HepG2 (cell line): Measurements from ENCODE around the gene DBNDD2. TPM values are rescaled to one million over a fixed set of nuclear protein-coding genes. Genes with fewer than 3 reads are reported as not detected.
A peak's percentile ranks its signal among the peaks of the same experiment; 100 is the strongest.

Experiments used
- ATAC-seq: fragments of 200-7000 bp; cut with Tn5 transposase; 3 replicates; pipeline ENCODE4 v1.9.1; 2020; ENCODE audit warnings: mild to moderate bottlenecking, moderate library complexity
- BruUV-seq: library from RNA; stranded (reverse); fragments of 400-500 nt; replicated peaks from 2 replicates; lab custom pipeline; 2021; lab: Mats Ljungman, UMichigan
- CTCF ChIA-PET: fragments of 300-600 bp; formaldehyde crosslinking; extraction: SDS; loops from one replicate; lab custom pipeline; 2021; ENCODE audit warnings: low total read pairs, inconsistent platforms, low intra/inter-chr PET ratio; lab: Yijun Ruan, JAX
- POLR2A ChIA-PET: fragments of 350-600 bp; sonication (Branson Sonifier 250); formaldehyde crosslinking; loops from one replicate; lab custom pipeline; 2020; ENCODE audit warnings: antibody characterized with exemption, inconsistent platforms; lab: Yijun Ruan, JAX
- DNase-seq: peaks from one replicate; pipeline ENCODE4 v3.0.0-alpha.2; 2015; ENCODE audit warnings: low spot score
- FAIRE-seq: peaks from 3 replicates; lab custom pipeline; 2011; peaks lifted over from hg19 to GRCh38; lab: Jason Lieb, UNC
- H2AFZ ChIP-seq: one replicate; pipeline ENCODE4 v1.6.1; 2011; ENCODE audit warnings: low read length, inconsistent platforms
- H3K27ac ChIP-seq: fragments of 300-600 bp; 3 replicates; pipeline ENCODE4 v1.8.0; 2011; ENCODE audit warnings: mixed run types, mild to moderate bottlenecking, mixed read lengths, low read length, inconsistent platforms; ENCODE audit not compliant: insufficient read depth; ENCODE audit errors: extremely low read length
- H3K27me3 ChIP-seq, 2 experiments: fragments of 200-600 bp in 1 of 2; 2 replicates in 1 of 2; 3 replicates in 1 of 2; pipeline versions ENCODE4 v1.6.0 to v1.8.0; 2011; ENCODE audit warnings: low read length in 2 of 2, mild to moderate bottlenecking in 2 of 2, moderate library complexity in 2 of 2, inconsistent platforms in 1 of 2; ENCODE audit not compliant: insufficient read depth in 2 of 2, control insufficient read depth in 1 of 2
- H3K36me3 ChIP-seq, 2 experiments: fragments of 200-600 bp in 1 of 2; replicated peaks in 1 of 2; 2 replicates in 1 of 2; 3 replicates in 1 of 2; pipeline versions ENCODE4 v1.5.1 to v1.8.0; 2011; ENCODE audit warnings: low read length in 2 of 2, inconsistent platforms in 1 of 2; ENCODE audit not compliant: insufficient read depth in 2 of 2, control insufficient read depth in 1 of 2
- H3K4me1 ChIP-seq: 2 replicates; pipeline ENCODE4 v1.5.1; 2012; ENCODE audit warnings: low read length, inconsistent platforms; ENCODE audit not compliant: insufficient read depth
- H3K4me2 ChIP-seq: 2 replicates; pipeline ENCODE4 v1.6.0; 2011; ENCODE audit warnings: low read depth, low read length, inconsistent platforms
- H3K4me3 ChIP-seq, 3 experiments: fragments of 200-600 bp in 1 of 3; sonication (generic), shearing (Covaris generic) in 1 of 3; replicated peaks in 1 of 3; 2 replicates each; pipeline ENCODE4 v1.5.1; 2011 to 2016; ENCODE audit warnings: low read length in 3 of 3, inconsistent platforms in 2 of 3, low read depth in 2 of 3, mild to moderate bottlenecking in 2 of 3, control low read depth in 1 of 3, mixed read lengths in 1 of 3; ENCODE audit not compliant: insufficient read depth in 1 of 3
- H3K79me2 ChIP-seq: one replicate; pipeline ENCODE4 v1.6.1; 2011; ENCODE audit warnings: low read length, inconsistent platforms; ENCODE audit not compliant: insufficient read depth
- H3K9ac ChIP-seq: 2 replicates; pipeline ENCODE4 v1.6.0; 2011; ENCODE audit warnings: mild to moderate bottlenecking, low read depth, low read length, inconsistent platforms; ENCODE audit not compliant: insufficient read depth
- H3K9me3 ChIP-seq: 2 replicates; pipeline ENCODE4 v1.5.1; 2012; ENCODE audit warnings: mild to moderate bottlenecking, low read length
- H4K20me1 ChIP-seq: 2 replicates; pipeline ENCODE4 v1.6.0; 2011; ENCODE audit warnings: inconsistent platforms, mild to moderate bottlenecking, low read length, moderate library complexity; ENCODE audit not compliant: insufficient read depth
- ATF4 ChIP-seq, 2 experiments: fragments of 450-650 bp in 1 of 2; sonication (generic) in 1 of 2; formaldehyde crosslinking; IDR thresholded peaks; 2 replicates each; pipeline versions ENCODE4 v1.5.0 to v1.8.0; 2020 to 2022; ENCODE audit warnings: mild to moderate bottlenecking in 1 of 2, missing genetic modification reagents in 1 of 2
- CEBPB ChIP-seq: IDR thresholded peaks from 2 replicates; pipeline ENCODE4 v1.6.1; 2011; ENCODE audit warnings: low read depth, low read length, improper control_type of control experiment, borderline replicate concordance
- CEBPG ChIP-seq: IDR thresholded peaks from 2 replicates; pipeline ENCODE4 v1.6.1; 2016
- DNMT3B ChIP-seq: conservative IDR thresholded peaks from 2 replicates; pipeline ENCODE4 v1.6.1; 2016; ENCODE audit warnings: missing biosample characterization, control low read depth
- EHMT2 ChIP-seq: fragments of 200-600 bp; sonication (generic); IDR thresholded peaks from 2 replicates; pipeline ENCODE4 v1.7.0; 2017; ENCODE audit warnings: antibody characterized with exemption, low read depth, low read length, borderline replicate concordance
- HMGXB3 ChIP-seq: sonication (generic); formaldehyde crosslinking; IDR thresholded peaks from 2 replicates; pipeline ENCODE4 v1.4.0; 2020; ENCODE audit warnings: missing genetic modification reagents, borderline replicate concordance
- POGK ChIP-seq: sonication (generic); formaldehyde crosslinking; conservative IDR thresholded peaks from 2 replicates; pipeline ENCODE4 v1.8.0; 2022; ENCODE audit warnings: mild to moderate bottlenecking, moderate library complexity, missing genetic modification reagents
- SP4 ChIP-seq: sonication (generic); formaldehyde crosslinking; IDR thresholded peaks from 2 replicates; pipeline ENCODE4 v1.8.1; 2023; ENCODE audit warnings: mild to moderate bottlenecking, missing genetic modification reagents
- ZBTB7B ChIP-seq: sonication (generic); formaldehyde crosslinking; IDR thresholded peaks from 2 replicates; pipeline ENCODE4 v1.4.0; 2020; ENCODE audit warnings: missing genetic modification reagents
- ZMYM3 ChIP-seq: sonication (generic); formaldehyde crosslinking; IDR thresholded peaks from 2 replicates; pipeline ENCODE4 v1.5.1; 2020; ENCODE audit warnings: mild to moderate bottlenecking, missing genetic modification reagents
- ZNF709 ChIP-seq: sonication (generic); formaldehyde crosslinking; IDR thresholded peaks from 2 replicates; pipeline ENCODE4 v1.5.0; 2020; ENCODE audit warnings: mild to moderate bottlenecking, missing genetic modification reagents
- ZNF713 ChIP-seq: sonication (generic); formaldehyde crosslinking; IDR thresholded peaks from 2 replicates; pipeline ENCODE4 v1.4.0; 2020; ENCODE audit warnings: mild to moderate bottlenecking, missing genetic modification reagents
- WGBS: methylation state at CpG from one replicate; pipeline ENCODE4 v1.1.6; 2017; ENCODE audit warnings: low lambda C conversion rate; 5-methylcytosine and 5-hydroxymethylcytosine counted together
- in situ Hi-C: cut with HindIII; loops from 2 replicates; pipeline ENCODE4 v1.10.0; 2017; ENCODE audit warnings: low pct_unique_long_range_greater_than_20kb; ENCODE audit not compliant: extremely low pct_ligation_motif_present
- intact Hi-C: fragments of 100-400 bp; cut with micrococcal nuclease; formaldehyde crosslinking; loops from one replicate; pipeline ENCODE4 v1.10.0; 2022; ENCODE audit not compliant: unreplicated experiment
- polyA plus RNA-seq, 8 experiments: library from polyadenylated mRNA; depleted of rRNA in 3 of 8; stranded (reverse) in 7 of 8; unstranded in 1 of 8; fragments of >200 nt; fragmentation: Illumina TruSeq in 4 of 8; extraction: Trizol in 4 of 8; gene quantifications; 2 replicates each; pipeline versions ENCODE4 v1.2.1 to v1.2.3, GENCODE V29; 2011 to 2016; ENCODE audit warnings: low read depth in 4 of 8, missing spikeins in 1 of 8, mixed read lengths in 1 of 8; ENCODE audit not compliant: insufficient read depth in 1 of 8
- total RNA-seq, 5 experiments: library from RNA; depleted of rRNA; stranded (reverse); fragments of >200 nt; fragmentation: Illumina TruSeq; extraction: Trizol; gene quantifications; 2 replicates each; pipeline ENCODE4 v1.2.3, GENCODE V29; 2016; ENCODE audit warnings: low read depth in 1 of 5

Gene DBNDD2
- total and polyA plus RNA-seq, 2 of the 13 experiments (the other 11 are each of a cell fraction or from before 2014, with no cell fraction given) = 16.7 to 47.6 TPM

GRCh38 chr20:45407783-45408645 lies at the start of gene DBNDD2 (continued):
- no peak for TF ChIP-seq HMGXB3 (CRISPR knock-in tag)
- no peak for TF ChIP-seq EHMT2

GRCh38 chr20:45359069-45359405 lies 49.1 kb upstream of the DBNDD2 start:
- intact Hi-C loops = loop anchor here (1.0 to 2.0 kb wide), 3 partner anchors 14 to 40 kb away; no protein-coding TSS in a partner anchor
- H2AFZ ChIP-seq = no peak overlapping the region
- peaks cover 75% of the 10 kb centered on the region for H3K4me1 ChIP-seq
- no TSS peak for BruUV-seq
- peak overlapping the region; percentile 83 for H3K4me2 ChIP-seq
- WGBS = 0% methylated on average over 7 of the region's 7 CpGs
- ChIA-PET CTCF (no interaction called here), POLR2A (interaction anchor here (1.1 to 29.5 kb wide), 9 partner anchors 12 to 412 kb away, joined by 3 to 1422 read pairs (median 5); partner anchors contain the start of genes PIGT and SDC4)
- peak overlapping the region; percentile 57 for H3K27ac ChIP-seq
- H3K36me3 ChIP-seq = no peaks in the 10 kb centered on the region
- no peak for ATAC-seq
- peaks cover 7% of the 10 kb centered on the region for H3K79me2 ChIP-seq
- H3K27me3 ChIP-seq = no peaks in the 10 kb centered on the region; a peak in 2 of 5 replicates
- in situ Hi-C loops = no loop called here
- H3K9ac ChIP-seq = peak overlapping the region; percentile 36
- peak; percentile 68 for FAIRE-seq
- peak overlapping the region; percentile 18 to 55 (median 26) for H3K4me3 ChIP-seq
- no peak for DNase-seq
- no peaks in the 10 kb centered on the region for H3K9me3 ChIP-seq
- H4K20me1 ChIP-seq = peaks cover 5% of the 10 kb centered on the region; the same call in 1 of the 2 replicates
- TF ChIP-seq SP4 (CRISPR knock-in tag) (0 out of 2 replicates have a peak, but pooled peaks have one; percentile 20), ZBTB7B (0 out of 2 replicates have a peak, but pooled peaks have one; percentile 7), POGK (CRISPR knock-in tag) (peak; percentile 59; the same call in 1 of the 2 replicates), CEBPG (CRISPR knock-in tag) (peak; percentile 58; the same call in 1 of the 2 replicates), ZNF709 (0 out of 2 replicates have a peak, but pooled peaks have one; percentile 4), ATF4 (CRISPR knock-in tag; IDR thresholded peaks at IDR 0.05) (0 out of 4 replicates have a peak, but pooled peaks have one; percentile 14 to 29), CEBPB (peak; percentile 45; the same call in 1 of the 2 replicates), ZNF713 (CRISPR knock-in tag) (no peak), ZMYM3 (peak; percentile 8; the same call in 1 of the 2 replicates), DNMT3B (CRISPR knock-in tag) (peak; percentile 7; the same call in 1 of the 2 replicates)
